GM21723 (cell line): ENCODE results near the gene SLC35G1.

Experiments used
- ATAC-seq: cut with Tn5 transposase; IDR thresholded peaks from one replicate; pipeline ENCODE4 v1.9.1; 2021; ENCODE audit warnings: mild to moderate bottlenecking, moderate library complexity; ENCODE audit not compliant: unreplicated experiment

The SLC35G1 gene

DNA sequence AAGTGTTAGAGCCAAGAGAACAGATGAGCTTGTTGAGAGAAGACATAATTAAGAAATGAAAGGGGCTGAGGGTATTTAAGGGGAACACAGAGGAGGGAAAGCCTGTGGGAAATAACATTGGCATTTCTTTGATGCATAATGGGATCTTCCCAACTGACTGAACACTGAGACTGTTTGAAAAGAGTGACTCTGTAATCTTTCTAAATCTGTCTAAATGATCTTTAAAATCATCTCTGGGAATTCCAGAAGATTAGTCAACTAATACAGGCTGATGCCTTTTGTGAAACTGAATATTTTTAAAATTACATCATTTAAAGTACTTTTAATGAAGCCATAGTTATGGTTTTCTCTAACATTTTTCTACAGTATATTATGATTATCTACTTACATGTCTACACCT lies 17.4 kb upstream of the SLC35G1 start:
- ATAC-seq = no peak

DNA sequence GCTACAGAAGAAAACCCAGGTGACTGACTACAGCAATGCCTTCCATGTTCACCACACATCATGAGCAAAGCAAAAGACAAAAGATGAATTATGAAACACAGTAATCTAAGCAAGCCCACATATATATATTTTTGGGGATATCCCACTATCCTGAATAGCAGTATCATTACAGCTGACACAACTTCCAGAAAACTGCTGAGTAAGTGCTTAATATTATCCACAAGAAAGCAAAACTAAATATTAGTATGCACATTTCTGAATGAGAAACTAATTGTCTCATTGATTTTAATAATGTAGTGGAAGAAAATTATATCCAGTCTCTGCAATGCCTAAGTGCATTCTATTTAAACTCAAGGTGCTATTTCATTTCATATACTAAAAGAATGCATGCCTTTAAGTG lies 14.5 kb upstream of the SLC35G1 start:
- ATAC-seq = no peak

DNA sequence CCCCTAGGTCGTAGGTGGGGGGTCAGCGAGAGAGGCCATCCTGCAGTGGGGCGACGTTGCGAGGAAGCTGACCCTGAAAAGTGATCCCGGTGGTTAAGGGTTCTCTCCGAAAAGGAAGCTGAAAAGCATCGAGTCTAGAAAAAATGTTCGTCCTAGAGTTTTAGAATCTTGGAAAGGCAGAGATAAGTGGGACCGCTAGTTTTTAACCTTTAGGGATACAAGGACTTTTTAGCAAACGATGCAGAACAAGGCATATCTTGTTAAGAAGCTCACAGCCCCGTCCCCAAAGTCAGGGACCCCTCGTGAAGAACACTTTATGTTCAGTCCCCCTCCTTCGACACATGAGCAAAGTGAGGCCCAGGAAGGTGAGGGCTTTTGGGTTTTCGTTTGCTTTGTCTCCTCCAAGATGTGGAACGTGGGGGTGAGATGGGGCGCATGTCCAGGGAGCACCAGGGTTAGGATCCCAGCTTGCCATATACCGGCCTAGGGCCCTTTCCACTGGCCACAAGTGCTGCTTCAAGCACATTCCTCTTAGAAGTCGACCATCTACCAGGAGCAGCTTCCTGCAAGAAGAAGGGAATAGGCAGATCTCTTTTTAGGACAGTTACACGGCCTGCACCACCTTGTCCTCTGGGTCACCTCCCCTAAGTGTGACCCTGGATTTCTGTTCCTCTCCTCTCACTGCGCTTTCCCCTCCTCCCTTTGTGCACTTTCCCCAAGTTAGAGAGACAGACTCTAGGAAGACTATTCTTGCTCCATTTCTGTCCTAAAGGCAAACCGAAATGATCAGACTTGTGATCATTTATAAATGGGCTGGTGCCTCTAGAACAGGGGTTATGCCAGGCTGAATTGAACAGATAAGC lies 969 bp downstream of the SLC35G1 start:
- peak; percentile 14 for ATAC-seq

DNA sequence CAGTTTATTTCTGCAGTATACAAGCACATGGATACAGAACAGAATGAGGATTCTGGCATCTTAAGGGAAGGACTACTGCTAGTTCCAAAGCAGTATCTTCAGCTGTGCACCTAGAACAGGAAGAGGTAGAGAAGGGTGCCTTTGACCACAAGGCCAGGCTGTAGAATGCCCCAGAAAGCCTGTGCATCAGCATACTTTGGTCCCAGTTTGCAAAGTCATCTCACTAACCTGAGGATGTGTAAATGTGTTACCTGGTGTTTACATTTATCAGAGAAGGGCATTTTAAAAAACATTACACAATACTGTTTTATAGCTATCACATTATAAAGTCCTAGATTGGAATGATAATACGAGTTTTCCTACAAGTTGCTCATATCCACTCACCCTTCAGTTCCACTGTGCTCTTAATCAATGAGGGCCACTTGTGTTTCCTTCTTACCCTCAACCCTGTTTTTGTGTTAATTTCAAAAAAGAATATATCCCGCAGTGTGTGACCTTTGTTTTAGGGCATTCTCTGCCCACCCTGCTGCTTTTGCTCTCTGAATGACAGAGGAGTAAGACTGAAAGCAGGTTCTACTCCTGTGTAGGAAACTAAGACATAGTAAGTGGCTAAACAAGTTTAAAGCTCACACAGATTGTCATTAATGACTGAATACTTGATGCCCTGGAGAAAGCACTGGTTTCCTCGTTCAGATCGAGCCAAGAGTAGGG lies 3.4 kb downstream of the SLC35G1 start:
- ATAC-seq = no peak

DNA sequence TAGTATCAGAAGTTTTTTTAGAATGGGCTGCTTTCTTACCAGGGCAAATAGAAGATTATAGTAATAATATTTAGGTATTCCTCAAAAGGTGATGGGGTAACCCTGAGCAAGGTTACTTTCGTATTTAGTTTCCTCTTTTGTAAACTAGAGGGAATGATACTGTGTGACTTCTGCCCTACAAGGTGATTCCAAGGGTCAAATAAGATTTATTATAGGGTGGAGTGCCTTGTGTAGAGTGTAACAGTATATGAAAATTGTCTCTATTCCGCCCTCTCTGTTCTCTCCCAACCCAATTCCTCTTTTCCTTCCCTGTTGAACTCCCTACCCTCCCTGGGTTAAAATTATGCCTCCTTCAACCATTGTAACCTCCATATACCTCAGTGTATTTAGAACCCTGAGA lies 5.3 kb downstream of the SLC35G1 start:
- ATAC-seq = no peak

DNA sequence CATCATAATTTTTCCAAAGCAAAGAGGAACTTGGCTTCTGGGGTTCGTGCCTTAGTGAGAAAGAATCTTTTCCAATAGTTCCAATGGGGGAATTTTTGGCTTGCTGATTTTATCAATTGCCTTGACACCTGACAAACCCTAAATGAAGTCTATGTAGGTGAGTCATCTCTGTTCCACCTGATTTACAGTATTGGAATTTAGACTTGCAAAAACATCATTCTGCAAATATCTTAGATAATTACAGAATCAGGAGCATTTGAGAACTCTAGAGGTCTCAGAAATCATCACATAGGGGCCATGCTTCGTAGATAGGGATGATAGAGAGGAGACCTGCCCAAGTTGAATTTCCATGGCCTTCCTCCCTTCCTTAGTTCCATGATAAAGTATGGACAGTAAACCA lies 9.3 kb downstream of the SLC35G1 start:
- ATAC-seq = no peak

DNA sequence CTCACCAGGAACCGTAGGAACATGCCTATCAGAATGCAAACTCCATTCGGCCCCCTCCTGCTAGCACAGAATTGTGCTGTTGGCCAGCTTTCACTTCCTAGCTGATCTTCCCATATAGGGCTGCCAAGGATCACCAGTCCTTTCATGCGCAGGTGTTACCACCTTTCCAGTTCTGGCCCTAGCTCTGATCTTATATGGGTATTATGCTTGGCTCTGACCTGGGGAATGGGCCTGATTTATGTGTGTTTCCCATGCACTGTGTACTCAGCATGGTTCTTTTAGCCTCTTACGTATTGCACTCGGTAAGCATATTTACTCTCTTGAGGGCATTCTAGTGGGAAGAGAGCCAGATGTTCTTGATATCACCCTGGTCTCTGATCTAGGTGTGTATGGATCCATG lies 11.1 kb downstream of the SLC35G1 start:
- no peak for ATAC-seq

DNA sequence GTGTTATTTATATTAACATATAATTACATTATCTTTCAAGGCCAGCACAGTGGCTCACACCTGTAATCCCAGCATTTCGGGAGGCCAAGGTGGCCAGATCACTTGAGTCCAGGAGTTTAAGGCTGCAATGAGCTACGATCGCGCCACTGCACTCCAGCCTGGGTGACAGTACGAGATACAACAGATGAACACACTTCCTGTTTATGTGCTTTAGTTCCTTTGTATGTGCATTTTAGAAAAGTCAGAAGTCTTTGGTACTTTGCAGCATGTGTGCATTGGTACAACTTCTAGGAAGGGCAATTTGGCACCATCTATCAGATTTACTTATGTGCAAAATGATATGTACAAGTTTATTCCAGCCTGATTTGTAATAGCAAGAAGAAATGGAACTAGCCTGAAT lies 13.3 kb downstream of the SLC35G1 start:
- ATAC-seq = no peak

DNA sequence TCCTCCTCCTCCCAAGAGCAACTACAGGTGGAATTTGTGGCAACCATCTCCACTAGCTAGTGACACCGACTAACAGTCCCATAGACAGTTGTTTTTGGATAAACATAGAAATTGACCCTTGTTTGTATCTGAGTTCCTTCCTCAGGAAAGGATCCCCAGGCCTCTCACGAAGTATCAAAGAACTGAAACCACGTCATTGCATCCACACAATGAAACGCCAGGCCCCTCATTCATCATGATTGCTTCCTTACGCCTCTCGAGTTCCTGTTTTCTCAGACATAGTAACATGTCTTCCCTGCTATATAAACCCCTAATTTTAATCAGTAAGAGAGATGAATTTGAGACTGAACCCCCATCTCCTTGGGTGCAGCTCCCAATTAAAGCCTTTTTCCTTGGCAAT lies 18.1 kb downstream of the SLC35G1 start:
- ATAC-seq = no peak

DNA sequence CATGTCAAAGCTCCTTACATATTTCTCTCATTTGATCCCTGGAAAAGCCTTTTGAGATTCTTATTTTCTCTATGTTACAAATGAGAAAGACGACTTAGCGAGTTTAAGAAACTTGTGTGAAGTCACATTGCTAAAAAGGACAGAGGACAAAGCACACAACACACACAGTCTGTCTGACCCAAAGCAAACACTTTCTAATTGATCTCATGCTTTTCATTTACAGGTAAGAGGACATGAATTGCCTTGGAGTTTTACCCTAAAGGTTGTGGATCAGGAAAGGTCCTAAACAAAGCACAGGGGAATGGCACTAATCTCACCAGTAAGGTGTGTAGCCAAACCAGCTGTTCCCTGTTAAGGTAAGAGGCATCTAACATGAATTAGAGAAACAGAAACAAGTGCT lies 18.7 kb downstream of the SLC35G1 start:
- ATAC-seq = no peak

DNA sequence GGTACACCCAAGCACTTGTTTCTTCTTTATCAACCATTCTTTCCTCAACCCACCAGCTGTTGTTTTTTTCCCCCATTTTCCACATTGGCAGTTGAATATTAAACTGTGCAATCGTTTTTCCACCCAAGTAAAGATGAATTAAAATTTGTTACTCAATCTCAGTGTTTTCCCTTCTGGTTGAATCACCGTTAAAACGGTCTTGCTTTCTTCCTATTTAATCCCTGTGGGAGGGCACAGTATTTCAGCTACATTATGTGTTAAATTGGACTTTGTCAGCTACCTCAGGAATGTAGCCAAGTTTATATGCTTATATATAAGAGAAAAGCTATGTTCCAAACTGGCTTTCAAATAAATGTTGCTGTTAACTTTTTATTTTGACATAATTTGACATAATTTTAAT lies 19.9 kb downstream of the SLC35G1 start:
- no peak for ATAC-seq

DNA sequence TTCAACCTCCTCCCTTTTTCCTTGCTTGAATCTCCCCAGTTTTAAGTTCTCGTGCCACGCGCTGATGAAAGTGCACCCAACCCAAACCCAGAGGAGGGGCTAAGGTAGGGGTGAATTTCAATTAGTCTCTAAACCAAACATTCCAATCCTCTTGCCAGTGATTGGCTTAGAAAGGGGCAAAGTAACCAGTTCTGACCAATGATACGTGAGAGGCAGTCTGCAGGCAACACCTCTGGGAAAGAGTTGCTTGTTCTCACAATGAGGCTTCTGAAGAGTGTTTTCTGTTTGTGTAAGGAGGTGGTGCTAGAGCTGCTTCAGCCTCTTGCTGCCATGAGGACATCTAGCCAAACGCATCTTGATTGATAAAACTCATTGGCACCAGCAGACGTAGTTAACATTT lies 21.8 kb downstream of the SLC35G1 start:
- ATAC-seq = no peak

DNA sequence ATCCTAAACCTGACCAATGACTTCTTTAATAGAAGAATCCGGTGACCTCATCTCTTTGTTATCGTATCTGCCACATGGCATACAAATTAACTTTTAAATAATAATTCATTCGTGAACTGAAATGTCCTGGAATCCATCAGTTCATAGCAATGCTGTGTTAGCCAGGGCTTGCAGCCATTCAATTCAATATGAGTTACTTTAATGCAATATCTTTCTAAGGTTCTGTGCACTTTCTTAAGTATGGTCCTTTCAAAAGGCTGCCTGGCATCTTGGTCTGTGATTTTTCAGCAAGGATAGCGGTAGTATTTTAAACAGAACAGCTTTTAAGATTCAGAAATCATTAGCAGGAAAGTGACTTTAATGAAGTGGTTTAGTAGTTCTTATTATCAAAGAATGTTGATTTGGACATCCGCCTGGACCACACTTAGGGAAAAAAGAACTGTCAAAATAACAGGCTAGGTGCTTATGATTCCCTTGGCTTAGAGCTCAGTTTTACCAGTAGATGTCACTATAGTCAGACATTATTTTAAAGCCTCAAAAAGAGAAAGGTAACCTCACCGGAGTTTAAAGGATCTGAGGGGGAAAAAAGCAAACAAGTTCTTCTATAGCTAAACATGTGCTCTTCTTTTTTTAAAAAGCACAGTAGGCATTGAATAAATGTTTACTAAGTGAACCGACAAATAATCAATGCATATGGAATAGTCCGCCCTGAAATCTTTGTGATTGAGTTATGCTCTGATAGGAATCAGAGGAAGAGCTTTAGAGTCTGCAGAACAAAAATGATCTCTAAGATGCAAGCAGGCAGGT lies 22.7 kb downstream of the SLC35G1 start:
- ATAC-seq = no peak

DNA sequence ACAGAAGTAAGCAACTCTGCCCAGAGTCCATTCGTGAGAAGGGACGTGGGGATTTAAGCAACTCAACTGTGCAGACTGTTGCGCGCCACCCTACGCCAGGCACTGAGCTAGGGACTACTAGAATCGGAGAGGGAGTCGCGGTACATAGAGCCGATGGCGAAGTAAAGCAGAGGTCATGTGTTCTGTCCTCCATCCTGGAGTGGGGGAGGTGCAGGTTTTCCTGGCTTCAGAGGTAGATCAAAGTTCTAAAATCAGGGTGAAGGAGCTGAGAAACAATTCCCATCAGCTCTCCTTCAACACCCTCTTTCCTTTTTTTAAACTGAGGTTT lies 23.2 kb downstream of the SLC35G1 start:
- no peak for ATAC-seq

DNA sequence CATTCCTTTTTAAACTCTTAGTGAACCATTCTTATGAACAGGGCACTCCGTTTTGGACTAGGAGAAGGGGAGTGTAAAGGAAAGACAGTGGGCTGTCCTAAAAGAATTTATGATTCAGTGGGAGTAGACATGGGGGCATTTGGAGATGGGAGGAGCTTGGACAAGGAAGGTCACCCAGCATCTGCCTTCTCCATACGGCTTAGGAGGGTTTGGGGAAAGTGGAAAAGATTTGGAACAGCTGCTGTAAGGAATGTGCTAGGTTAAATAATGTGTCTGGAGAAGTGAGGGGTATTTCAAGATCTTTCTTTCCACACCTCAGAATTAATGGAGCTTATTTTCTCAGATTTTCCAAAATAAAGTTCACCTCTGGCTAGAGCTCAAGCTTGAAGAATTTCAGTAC lies 24.0 kb downstream of the SLC35G1 start:
- ATAC-seq = no peak

DNA sequence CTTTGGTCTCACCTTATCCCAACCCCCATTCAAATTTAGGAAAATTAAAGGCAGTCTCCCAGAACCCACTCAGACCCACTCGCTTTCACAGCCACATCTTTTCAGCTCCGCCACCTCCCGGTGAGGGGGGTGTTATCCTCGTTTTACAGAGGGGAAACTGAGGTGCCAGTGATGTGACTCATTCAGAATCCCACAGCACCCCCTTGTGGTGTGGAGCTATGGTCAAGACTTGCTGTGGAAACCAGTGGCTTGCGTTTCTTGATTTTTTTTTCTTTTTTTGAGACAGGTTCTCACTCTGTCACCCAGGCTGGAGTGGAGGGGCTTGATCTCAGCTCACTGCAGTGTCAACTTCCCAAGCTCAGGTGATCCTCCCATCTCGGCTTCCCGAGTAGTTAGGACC lies 27.6 kb downstream of the SLC35G1 start:
- no peak for ATAC-seq

DNA sequence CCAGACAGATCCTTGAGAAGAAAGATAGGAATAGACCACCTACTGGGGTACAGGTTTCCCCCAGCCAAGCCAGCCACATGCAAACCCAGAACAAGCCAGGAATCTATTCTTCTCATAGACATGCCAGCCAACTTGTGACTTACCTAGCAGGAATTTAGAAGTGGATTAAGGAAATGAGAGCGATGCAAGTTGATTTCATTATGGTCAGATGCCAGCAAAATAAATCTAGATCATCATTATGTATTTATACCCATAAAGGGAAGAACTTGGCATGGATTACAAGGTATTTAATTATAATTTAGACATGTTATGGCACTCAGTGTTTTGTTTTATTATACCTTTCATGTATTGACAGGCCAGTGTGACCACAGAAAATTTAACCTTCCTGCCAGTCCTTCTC lies 32.8 kb downstream of the SLC35G1 start:
- ATAC-seq = no peak

DNA sequence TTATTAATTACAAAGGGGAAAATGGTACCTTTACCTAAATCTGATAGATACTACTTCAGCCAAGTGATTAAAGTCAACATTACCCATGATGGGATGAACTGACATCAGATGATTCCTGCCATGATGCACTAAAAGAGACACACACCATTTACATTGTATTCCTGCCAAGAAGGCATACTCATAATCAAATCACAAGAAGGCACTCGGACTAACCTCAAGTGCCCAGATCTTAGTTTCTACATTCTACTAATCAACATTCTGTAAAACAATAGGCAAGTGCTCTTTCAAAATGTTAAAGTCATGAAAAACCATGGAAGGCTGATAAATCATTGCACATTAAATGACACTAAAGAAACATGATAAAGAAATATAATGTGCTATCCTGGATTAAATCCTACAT lies 44.4 kb downstream of the SLC35G1 start:
- no peak for ATAC-seq

DNA sequence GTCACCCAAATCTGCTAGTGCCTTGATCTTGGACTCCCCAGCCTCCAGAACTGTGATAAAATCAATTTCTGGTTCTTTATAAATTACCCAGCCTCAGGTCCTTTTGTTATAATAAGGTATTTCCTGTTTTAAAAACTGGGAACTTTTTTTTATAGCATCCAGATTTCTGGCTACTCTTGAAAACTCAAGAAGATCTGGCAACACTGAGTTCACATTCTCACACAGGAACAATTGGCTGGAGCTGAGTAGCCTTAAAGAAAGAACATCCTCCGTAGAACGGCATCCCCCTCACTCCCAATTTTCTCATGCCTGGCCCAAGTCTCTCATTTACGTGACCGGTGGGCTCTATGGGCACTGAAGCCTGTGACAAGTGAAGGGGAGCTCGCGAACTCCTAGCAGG lies 47.1 kb downstream of the SLC35G1 start:
- ATAC-seq = no peak

DNA sequence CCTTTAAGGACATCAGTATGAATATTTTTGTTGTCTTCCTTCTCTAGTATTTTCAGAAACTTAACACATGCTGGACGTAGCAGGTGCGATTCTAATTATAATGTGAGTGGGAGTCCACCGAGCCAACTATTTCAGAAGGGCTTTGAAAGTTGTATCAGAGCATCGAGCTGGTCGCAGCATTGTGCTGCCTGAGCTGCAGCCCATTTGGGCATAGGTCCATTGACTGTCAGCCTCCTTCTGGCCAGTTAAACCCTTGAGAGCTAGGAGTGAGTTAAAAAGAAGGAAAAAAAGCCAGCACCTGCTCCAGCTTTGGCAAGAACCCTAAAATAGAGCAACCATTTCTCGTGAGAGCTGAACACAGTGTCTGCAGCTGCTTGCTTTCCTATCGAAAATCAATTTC lies 47.8 kb downstream of the SLC35G1 start:
- no peak for ATAC-seq

DNA sequence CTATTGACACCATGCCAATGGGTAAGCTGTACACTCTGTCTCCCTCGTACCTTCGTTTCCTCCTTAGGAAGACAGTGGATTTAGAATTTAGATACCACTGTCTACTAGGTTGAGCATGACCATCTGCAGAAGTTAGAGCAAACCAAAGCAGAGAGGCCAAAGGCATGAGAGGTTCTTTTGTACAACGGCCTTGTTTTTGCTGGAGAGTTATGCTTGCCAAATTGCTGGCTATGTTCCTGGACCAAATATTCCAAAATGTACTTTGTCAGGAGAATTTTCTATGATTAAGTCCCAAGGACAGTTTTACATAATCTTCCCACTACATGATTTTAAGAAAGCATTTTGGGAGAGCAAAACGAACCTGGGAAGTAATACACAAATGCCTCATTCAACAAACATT lies 52.0 kb downstream of the SLC35G1 start:
- ATAC-seq = no peak

DNA sequence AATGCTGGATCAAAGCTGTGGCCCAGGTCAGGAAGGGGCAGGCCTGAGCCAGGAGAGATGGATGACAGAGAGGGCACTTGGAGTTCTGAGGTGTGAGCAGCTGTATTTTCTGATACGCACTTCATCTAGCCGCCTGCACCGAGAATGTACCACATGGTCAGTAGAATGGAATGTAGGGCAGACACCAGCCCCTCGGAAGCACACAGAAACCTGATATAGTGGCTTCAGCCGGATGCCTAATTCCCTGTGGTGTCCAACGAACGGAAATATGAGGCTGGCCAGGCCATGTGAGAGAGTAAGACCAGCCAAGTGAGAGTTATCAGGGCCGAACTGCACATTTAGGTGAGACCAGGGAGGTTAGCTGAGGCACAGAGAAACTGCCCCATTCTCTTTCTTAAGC lies 53.3 kb downstream of the SLC35G1 start:
- no peak for ATAC-seq
